Fibroblast of lung (primary cell): Measurements from ENCODE around the gene ALG2. TPM values are rescaled to one million over a fixed set of nuclear protein-coding genes. Genes with fewer than 3 reads are reported as not detected.

Source experiments
- DNase-seq, 2 donors: peaks; one replicate each; pipeline versions ENCODE4 v3.0.0 to v3.0.0-alpha.2; 2010; ENCODE audit warnings: low read depth in 2 of 2
- H2AFZ ChIP-seq: 2 replicates; pipeline ENCODE4 v1.5.1; 2012; ENCODE audit warnings: low read length, control low read depth, inconsistent platforms
- H3K27ac ChIP-seq: 2 replicates; pipeline ENCODE4 v1.5.1; 2011; ENCODE audit warnings: low read length, control low read depth; ENCODE audit not compliant: insufficient read depth
- H3K27me3 ChIP-seq: 2 replicates; pipeline ENCODE4 v1.5.1; 2011; ENCODE audit warnings: mild to moderate bottlenecking, low read length; ENCODE audit not compliant: control insufficient read depth, insufficient read depth
- H3K36me3 ChIP-seq: 2 replicates; pipeline ENCODE4 v1.5.1; 2011; ENCODE audit warnings: low read length; ENCODE audit not compliant: control insufficient read depth, insufficient read depth
- H3K4me1 ChIP-seq: 2 replicates; pipeline ENCODE4 v1.5.1; 2011; ENCODE audit warnings: low read length; ENCODE audit not compliant: control insufficient read depth, insufficient read depth; ENCODE audit errors: extremely low read depth
- H3K4me2 ChIP-seq: 2 replicates; pipeline ENCODE4 v1.5.1; 2011; ENCODE audit warnings: low read length, control low read depth; ENCODE audit not compliant: insufficient read depth; ENCODE audit errors: extremely low read depth
- H3K4me3 ChIP-seq, 4 experiments: fragments of 200-600 bp in 1 of 4; sonication (generic) in 1 of 4; replicated peaks in 1 of 4; 2 replicates each; pipeline ENCODE4 v1.5.1; 2011 to 2016; ENCODE audit warnings: low read length in 4 of 4, low read depth in 3 of 4, mild to moderate bottlenecking in 3 of 4, control low read depth in 2 of 4, inconsistent platforms in 1 of 4, mixed read lengths in 1 of 4; ENCODE audit not compliant: insufficient read depth in 1 of 4; ENCODE audit errors: control extremely low read depth in 1 of 4
- H3K79me2 ChIP-seq: 2 replicates; pipeline ENCODE4 v1.5.1; 2012; ENCODE audit warnings: mild to moderate bottlenecking, low read length, inconsistent platforms; ENCODE audit not compliant: control insufficient read depth, insufficient read depth
- H3K9ac ChIP-seq: 2 replicates; pipeline ENCODE4 v1.5.1; 2011; ENCODE audit warnings: mild to moderate bottlenecking, low read length, control low read depth; ENCODE audit not compliant: insufficient read depth
- H3K9me3 ChIP-seq: 2 replicates; pipeline ENCODE4 v1.5.1; 2012; ENCODE audit warnings: low read depth, low read length; ENCODE audit not compliant: control insufficient read depth, insufficient read depth
- H4K20me1 ChIP-seq: 2 replicates; pipeline ENCODE4 v1.5.1; 2011; ENCODE audit warnings: low read length; ENCODE audit not compliant: control insufficient read depth, insufficient read depth; ENCODE audit errors: extremely low read depth
- EZH2 ChIP-seq: IDR thresholded peaks from 2 replicates; pipeline ENCODE4 v1.5.1; 2012; ENCODE audit warnings: low read length, control low read depth, mild to moderate bottlenecking; ENCODE audit errors: missing control alignments
- polyA plus RNA-seq, 2 donors: library from polyadenylated mRNA; depleted of rRNA in 1 of 2; stranded (reverse) in 1 of 2; unstranded in 1 of 2; fragments of >200 nt; gene quantifications; 2 replicates each; pipeline ENCODE4 v1.2.1, GENCODE V29; 2011 to 2012; ENCODE audit warnings: missing spikeins in 1 of 2
- total RNA-seq: library from RNA; depleted of rRNA; stranded (reverse); fragments of >200 nt; gene quantifications from 2 replicates; pipeline ENCODE4 v1.2.1, GENCODE V29; 2014
- TF ChIP-seq, protein P1 (sequence below), 2 donors: IDR thresholded peaks in 1 of 2; conservative IDR thresholded peaks in 1 of 2; 1 replicate in 1 of 2; 2 replicates in 1 of 2; pipeline ENCODE4 v1.5.1; 2011 to 2012; ENCODE audit warnings: low read length in 2 of 2, control low read depth in 1 of 2, inconsistent platforms in 1 of 2, low read depth in 1 of 2, mild to moderate bottlenecking in 1 of 2

The ALG2 gene
- total and polyA plus RNA-seq, 2 donors (not counting 1 experiment from before 2014, with no cell fraction given), result 37.8 to 62.2 TPM

GRCh38 chr9:99253134-99253533, 31.4 kb upstream of the ALG2 start:
- TF ChIP-seq EZH2, result no peak
- TF ChIP-seq, protein P1, sequence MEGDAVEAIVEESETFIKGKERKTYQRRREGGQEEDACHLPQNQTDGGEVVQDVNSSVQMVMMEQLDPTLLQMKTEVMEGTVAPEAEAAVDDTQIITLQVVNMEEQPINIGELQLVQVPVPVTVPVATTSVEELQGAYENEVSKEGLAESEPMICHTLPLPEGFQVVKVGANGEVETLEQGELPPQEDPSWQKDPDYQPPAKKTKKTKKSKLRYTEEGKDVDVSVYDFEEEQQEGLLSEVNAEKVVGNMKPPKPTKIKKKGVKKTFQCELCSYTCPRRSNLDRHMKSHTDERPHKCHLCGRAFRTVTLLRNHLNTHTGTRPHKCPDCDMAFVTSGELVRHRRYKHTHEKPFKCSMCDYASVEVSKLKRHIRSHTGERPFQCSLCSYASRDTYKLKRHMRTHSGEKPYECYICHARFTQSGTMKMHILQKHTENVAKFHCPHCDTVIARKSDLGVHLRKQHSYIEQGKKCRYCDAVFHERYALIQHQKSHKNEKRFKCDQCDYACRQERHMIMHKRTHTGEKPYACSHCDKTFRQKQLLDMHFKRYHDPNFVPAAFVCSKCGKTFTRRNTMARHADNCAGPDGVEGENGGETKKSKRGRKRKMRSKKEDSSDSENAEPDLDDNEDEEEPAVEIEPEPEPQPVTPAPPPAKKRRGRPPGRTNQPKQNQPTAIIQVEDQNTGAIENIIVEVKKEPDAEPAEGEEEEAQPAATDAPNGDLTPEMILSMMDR (conservative IDR thresholded peaks at IDR 0.05 in 1 of 2, IDR thresholded peaks at IDR 0.05 in 1 of 2; ENCODE audit: low read depth in 1 of 2, low read length in 2 of 2), result no peak
- DNase-seq, result no peak
- Histone ChIP-seq H3K27ac (no peak overlapping the region), H4K20me1 (no peaks in the 10 kb centered on the region), H3K9me3 (no peaks in the 10 kb centered on the region), H3K27me3 (no peaks in the 10 kb centered on the region), H2AFZ (no peak overlapping the region), H3K4me1 (no peaks in the 10 kb centered on the region), H3K9ac (no peak overlapping the region), H3K79me2 (no peaks in the 10 kb centered on the region), H3K4me2 (no peak overlapping the region), H3K36me3 (no peaks in the 10 kb centered on the region), H3K4me3 (no peak overlapping the region)

GRCh38 chr9:99251157-99251556, 29.4 kb upstream of the ALG2 start:
- Histone ChIP-seq H4K20me1 (no peaks in the 10 kb centered on the region), H3K4me1 (no peaks in the 10 kb centered on the region), H3K36me3 (no peaks in the 10 kb centered on the region), H3K27me3 (no peaks in the 10 kb centered on the region), H3K9me3 (no peaks in the 10 kb centered on the region), H3K9ac (no peak overlapping the region), H3K4me2 (no peak overlapping the region), H3K79me2 (no peaks in the 10 kb centered on the region), H3K27ac (no peak overlapping the region), H3K4me3 (no peak overlapping the region), H2AFZ (no peak overlapping the region)
- no peak for DNase-seq
- no peak for TF ChIP-seq EZH2
- TF ChIP-seq, protein P1 (conservative IDR thresholded peaks at IDR 0.05 in 1 of 2, IDR thresholded peaks at IDR 0.05 in 1 of 2; ENCODE audit: low read depth in 1 of 2, low read length in 2 of 2), result no peak

DNA sequence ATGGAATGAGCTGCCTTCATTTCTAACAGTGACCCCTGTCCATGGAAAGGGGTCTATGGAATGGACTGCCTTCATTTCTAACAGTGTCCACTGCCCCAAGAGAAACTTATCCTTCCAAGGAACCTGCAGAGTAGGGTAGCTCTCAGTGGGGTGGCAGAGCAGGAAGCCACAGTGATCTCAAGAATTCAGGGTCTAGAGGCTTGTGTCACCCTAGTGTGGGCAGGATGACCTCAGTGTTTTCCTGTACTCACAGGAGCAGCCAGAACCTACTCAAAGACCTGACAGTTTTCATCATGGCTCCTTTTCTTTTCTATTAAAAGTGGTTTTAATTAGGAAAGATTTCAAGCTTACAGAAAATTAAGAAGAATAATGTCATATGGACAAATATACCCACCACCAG, 27.9 kb upstream of the ALG2 start:
- Histone ChIP-seq H3K4me1 (no peaks in the 10 kb centered on the region), H3K9ac (no peak overlapping the region), H2AFZ (no peak overlapping the region), H3K27ac (no peak overlapping the region), H4K20me1 (no peaks in the 10 kb centered on the region), H3K36me3 (no peaks in the 10 kb centered on the region), H3K79me2 (no peaks in the 10 kb centered on the region), H3K9me3 (no peaks in the 10 kb centered on the region), H3K4me3 (no peak overlapping the region), H3K4me2 (no peak overlapping the region), H3K27me3 (no peaks in the 10 kb centered on the region)
- TF ChIP-seq, protein P1 (conservative IDR thresholded peaks at IDR 0.05 in 1 of 2, IDR thresholded peaks at IDR 0.05 in 1 of 2; ENCODE audit: low read depth in 1 of 2, low read length in 2 of 2), result no peak
- TF ChIP-seq EZH2, result no peak
- DNase-seq, result peak in 1 of 2 donors; percentile 20
